ENCODE data around the gene TSPYL6. TPM values are rescaled to one million over a fixed set of nuclear protein-coding genes. Genes with fewer than 3 reads are reported as not detected.
"Not testable (repeated sequence)": the region's sequence is repeated elsewhere in the genome, so short reads cannot be mapped to it uniquely, and the experiment has no call there.

TSPYL6 gene
- total RNA-seq, 1 experiment from 2014 or later: not detected

- TF ChIP-seq POLR2AphosphoS5 (IDR thresholded peaks at IDR 0.05; ENCODE audit: low read depth, low read length) (no peak), TCF7L2 (IDR thresholded peaks at IDR 0.05; ENCODE audit: low read depth, low read length) (no peak), CTCF (IDR thresholded peaks at IDR 0.05) (no peak), SIN3A (IDR thresholded peaks at IDR 0.05; ENCODE audit: borderline replicate concordance, insufficient read depth, low read depth, low read length) (no peak)
- TF ChIP-seq, protein P1, sequence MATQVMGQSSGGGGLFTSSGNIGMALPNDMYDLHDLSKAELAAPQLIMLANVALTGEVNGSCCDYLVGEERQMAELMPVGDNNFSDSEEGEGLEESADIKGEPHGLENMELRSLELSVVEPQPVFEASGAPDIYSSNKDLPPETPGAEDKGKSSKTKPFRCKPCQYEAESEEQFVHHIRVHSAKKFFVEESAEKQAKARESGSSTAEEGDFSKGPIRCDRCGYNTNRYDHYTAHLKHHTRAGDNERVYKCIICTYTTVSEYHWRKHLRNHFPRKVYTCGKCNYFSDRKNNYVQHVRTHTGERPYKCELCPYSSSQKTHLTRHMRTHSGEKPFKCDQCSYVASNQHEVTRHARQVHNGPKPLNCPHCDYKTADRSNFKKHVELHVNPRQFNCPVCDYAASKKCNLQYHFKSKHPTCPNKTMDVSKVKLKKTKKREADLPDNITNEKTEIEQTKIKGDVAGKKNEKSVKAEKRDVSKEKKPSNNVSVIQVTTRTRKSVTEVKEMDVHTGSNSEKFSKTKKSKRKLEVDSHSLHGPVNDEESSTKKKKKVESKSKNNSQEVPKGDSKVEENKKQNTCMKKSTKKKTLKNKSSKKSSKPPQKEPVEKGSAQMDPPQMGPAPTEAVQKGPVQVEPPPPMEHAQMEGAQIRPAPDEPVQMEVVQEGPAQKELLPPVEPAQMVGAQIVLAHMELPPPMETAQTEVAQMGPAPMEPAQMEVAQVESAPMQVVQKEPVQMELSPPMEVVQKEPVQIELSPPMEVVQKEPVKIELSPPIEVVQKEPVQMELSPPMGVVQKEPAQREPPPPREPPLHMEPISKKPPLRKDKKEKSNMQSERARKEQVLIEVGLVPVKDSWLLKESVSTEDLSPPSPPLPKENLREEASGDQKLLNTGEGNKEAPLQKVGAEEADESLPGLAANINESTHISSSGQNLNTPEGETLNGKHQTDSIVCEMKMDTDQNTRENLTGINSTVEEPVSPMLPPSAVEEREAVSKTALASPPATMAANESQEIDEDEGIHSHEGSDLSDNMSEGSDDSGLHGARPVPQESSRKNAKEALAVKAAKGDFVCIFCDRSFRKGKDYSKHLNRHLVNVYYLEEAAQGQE (IDR thresholded peaks at IDR 0.05; ENCODE audit: insufficient read depth in 1 of 2, low read depth in 2 of 2, low read length in 1 of 2): no peak
- BruUV-seq (replicated peaks): no TSS peak
- in situ Hi-C loops (cut with HindIII; ENCODE audit: low pct_unique_long_range_greater_than_20kb, low sequenced_read_pairs): no loop called here
- ChIA-PET POLR2A (no interaction called here), CTCF (no interaction called here)
- Histone ChIP-seq H3K4me1 (ENCODE audit: control insufficient read depth, insufficient read depth, low read length) (no peaks in the 10 kb centered on the region), H3K4me3 (ENCODE audit: low read depth in 2 of 2, low read length in 2 of 2) (no peak overlapping the region), H3K36me3 (ENCODE audit: control insufficient read depth, insufficient read depth, low read length) (no peaks in the 10 kb centered on the region), H3K27ac (ENCODE audit: low read length) (no peak overlapping the region), H3K27me3 (ENCODE audit: control insufficient read depth, insufficient read depth, low read length) (peaks cover 2% of the 10 kb centered on the region; the same call in 1 of the 2 replicates), H3K9me3 (ENCODE audit: control insufficient read depth, insufficient read depth, low read depth, low read length) (no peaks in the 10 kb centered on the region)
- intact Hi-C loops (cut with micrococcal nuclease; ENCODE audit: unreplicated experiment): no loop called here
- ATAC-seq (no peak), DNase-seq (ENCODE audit: low read depth, low spot score) (no peak)
Observed at GRCh38 chr2:54295911-54296310, 39.9 kb upstream of the TSPYL6 start.

DNA sequence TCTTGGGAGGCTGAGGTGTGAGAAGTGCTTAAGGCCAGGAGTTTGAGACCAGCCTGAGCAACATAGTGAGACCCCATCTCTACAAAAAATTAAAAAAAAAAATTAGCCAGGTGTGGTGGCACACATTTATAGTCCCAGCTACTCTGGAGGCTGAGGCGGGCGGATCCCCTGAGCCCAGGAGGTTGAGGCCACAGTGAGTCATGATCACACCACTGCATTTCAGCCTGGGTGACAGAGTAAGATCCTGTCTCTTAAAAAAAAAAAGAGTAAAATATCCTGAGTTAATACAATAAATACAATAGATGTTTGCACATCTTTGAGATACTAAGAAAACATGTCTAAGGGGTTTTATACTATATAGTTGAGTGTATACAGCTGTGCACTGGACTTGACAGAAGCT lies 38.6 kb upstream of the TSPYL6 start:
- intact Hi-C loops (cut with micrococcal nuclease; ENCODE audit: unreplicated experiment); DNase-seq (ENCODE audit: low read depth, low spot score); in situ Hi-C loops (cut with HindIII; ENCODE audit: low pct_unique_long_range_greater_than_20kb, low sequenced_read_pairs); CTCF ChIA-PET; BruUV-seq (replicated peaks); H3K27me3 ChIP-seq (ENCODE audit: control insufficient read depth, insufficient read depth, low read length); H3K4me3 ChIP-seq (ENCODE audit: low read depth in 2 of 2, low read length in 2 of 2); ATAC-seq; POLR2A ChIA-PET; H3K27ac ChIP-seq (ENCODE audit: low read length); H3K36me3 ChIP-seq (ENCODE audit: control insufficient read depth, insufficient read depth, low read length); H3K4me1 ChIP-seq (ENCODE audit: control insufficient read depth, insufficient read depth, low read length); H3K9me3 ChIP-seq (ENCODE audit: control insufficient read depth, insufficient read depth, low read depth, low read length): not testable (repeated sequence)

GRCh38 chr2:54290356-54291025 lies 34.5 kb upstream of the TSPYL6 start:
- in situ Hi-C loops (cut with HindIII; ENCODE audit: low pct_unique_long_range_greater_than_20kb, low sequenced_read_pairs): no loop called here
- ChIA-PET POLR2A (no interaction called here), CTCF (no interaction called here)
- Histone ChIP-seq H3K36me3 (ENCODE audit: control insufficient read depth, insufficient read depth, low read length) (no peaks in the 10 kb centered on the region), H3K4me1 (ENCODE audit: control insufficient read depth, insufficient read depth, low read length) (no peaks in the 10 kb centered on the region), H3K27me3 (ENCODE audit: control insufficient read depth, insufficient read depth, low read length) (peaks cover 2% of the 10 kb centered on the region; the same call in 1 of the 2 replicates), H3K4me3 (ENCODE audit: low read depth in 2 of 2, low read length in 2 of 2) (no peak overlapping the region), H3K9me3 (ENCODE audit: control insufficient read depth, insufficient read depth, low read depth, low read length) (no peaks in the 10 kb centered on the region), H3K27ac (ENCODE audit: low read length) (no peak overlapping the region)
- TF ChIP-seq, protein P1 (IDR thresholded peaks at IDR 0.05; ENCODE audit: insufficient read depth in 1 of 2, low read depth in 2 of 2, low read length in 1 of 2): no peak
- TF ChIP-seq SIN3A (IDR thresholded peaks at IDR 0.05; ENCODE audit: borderline replicate concordance, insufficient read depth, low read depth, low read length): no peak
- no peak for TF ChIP-seq TCF7L2 (IDR thresholded peaks at IDR 0.05; ENCODE audit: low read depth, low read length)
- TF ChIP-seq POLR2AphosphoS5 (IDR thresholded peaks at IDR 0.05; ENCODE audit: low read depth, low read length): no peak
- no peak for TF ChIP-seq CTCF (IDR thresholded peaks at IDR 0.05)
- ATAC-seq: no peak
- no TSS peak for BruUV-seq (replicated peaks)
- DNase-seq (ENCODE audit: low read depth, low spot score): no peak
- intact Hi-C loops (cut with micrococcal nuclease; ENCODE audit: unreplicated experiment): no loop called here
